Measurements from ENCODE around the gene APOL1. TPM values are rescaled to one million over a fixed set of nuclear protein-coding genes. Genes with fewer than 3 reads are reported as not detected.
"Not testable (repeated sequence)": the region's sequence is repeated elsewhere in the genome, so short reads cannot be mapped to it uniquely, and the experiment has no call there.

The APOL1 gene
- total RNA-seq (2014; rRNA removed; shearing (Covaris generic)), result 4.0 and 4.6 TPM in 2 replicates
- 9.6 and 11.6 TPM in 2 replicates for polyA plus RNA-seq (2015; cell fraction: cytosol; rRNA removed)
- 20.9 and 26.4 TPM in 2 replicates for polyA plus RNA-seq (2015; cell fraction: nucleus; rRNA removed)

DNA sequence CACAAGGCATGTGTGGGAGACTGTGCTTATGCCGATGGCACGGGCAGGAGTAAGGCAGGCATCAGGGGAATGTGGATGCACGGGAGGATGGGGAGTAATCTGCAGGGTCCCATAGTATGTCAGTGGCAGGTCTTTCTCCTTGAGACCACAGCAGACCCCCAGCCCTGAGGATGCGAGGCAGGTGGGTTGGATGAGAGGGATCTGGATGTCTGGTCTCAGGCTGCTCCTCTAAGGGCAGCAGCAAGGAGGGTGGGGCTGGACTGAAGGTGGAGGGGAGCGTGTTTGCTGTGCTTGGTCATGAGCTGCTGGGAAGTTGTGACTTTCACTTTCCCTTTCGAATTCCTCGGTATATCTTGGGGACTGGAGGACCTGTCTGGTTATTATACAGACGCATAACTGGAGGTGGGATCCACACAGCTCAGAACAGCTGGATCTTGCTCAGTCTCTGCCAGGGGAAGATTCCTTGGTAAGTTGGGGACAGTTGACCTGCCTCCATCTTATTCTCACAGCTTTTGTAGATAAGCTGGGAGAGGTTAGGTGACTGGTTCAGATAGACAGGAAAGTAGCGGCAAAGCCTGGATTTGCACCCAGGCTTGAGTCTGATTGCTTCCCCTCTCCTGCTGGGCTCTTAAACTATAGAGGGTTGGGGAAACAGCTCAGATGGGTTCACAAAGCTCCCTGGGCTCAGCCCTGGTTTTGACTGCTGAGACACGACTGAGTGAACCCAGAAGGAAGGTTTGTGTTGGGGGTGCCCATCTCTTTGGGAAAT is at the start of gene APOL1:
TSS of gene APOL1 (plus strand) at position 380 of the 769 bp plus-strand sequence. CDS start 1,823 bp downstream, outside the sequence.
- DNase-seq (ENCODE audit: low read depth), result peak; percentile 72

- not testable (repeated sequence) for DNase-seq (ENCODE audit: low read depth)
Measured at GRCh38 chr22:36203441-36203840, 49.5 kb upstream of the APOL1 start.

GRCh38 chr22:36204001-36204631 is 48.8 kb upstream of the APOL1 start:
- no peak for DNase-seq (ENCODE audit: low read depth)

- no peak for DNase-seq (ENCODE audit: low read depth)
Measured at GRCh38 chr22:36204632-36205015, 48.3 kb upstream of the APOL1 start.

DNA sequence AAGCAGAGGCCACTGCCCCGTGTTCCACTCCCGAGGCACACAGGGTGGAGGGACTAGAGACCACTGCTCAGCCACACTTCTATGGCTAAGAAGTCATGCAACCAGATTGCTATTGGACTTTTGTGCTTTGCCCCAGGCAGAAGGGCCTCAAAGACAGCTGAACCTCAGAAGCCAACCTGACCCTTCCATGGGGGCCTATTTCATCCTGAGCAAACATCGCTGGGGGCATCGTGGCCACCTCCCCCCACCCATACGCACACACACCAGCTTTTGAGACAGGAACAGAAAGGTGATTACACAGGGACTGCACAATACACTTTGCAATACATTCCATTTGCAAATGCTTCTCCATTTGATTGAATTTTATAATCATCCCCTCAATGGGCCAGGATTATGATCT is 47.4 kb upstream of the APOL1 start:
- DNase-seq (ENCODE audit: low read depth), result not testable (repeated sequence)

DNA sequence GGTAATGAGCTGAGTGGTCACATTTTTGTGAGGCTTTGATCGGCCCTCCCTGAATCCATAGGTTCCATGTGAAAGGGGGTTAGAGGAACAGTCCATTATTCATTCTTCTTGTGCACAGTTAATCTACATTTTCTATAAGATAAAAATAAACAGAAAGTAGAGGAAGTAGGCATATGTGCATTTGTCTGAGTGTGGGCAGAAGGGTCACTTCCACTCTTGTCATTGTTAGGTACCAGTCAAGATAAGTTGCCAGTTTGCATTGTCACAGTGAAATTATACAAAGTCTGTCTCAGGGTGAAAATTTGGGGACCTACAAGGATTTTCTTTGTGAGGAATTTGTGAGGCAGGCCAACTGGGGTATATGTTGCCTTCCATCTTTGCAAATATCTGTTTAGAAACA is 46.7 kb upstream of the APOL1 start:
- no peak for DNase-seq (ENCODE audit: low read depth)

- no peak for DNase-seq (ENCODE audit: low read depth)
Measured at GRCh38 chr22:36208162-36208765, 44.7 kb upstream of the APOL1 start.

DNA sequence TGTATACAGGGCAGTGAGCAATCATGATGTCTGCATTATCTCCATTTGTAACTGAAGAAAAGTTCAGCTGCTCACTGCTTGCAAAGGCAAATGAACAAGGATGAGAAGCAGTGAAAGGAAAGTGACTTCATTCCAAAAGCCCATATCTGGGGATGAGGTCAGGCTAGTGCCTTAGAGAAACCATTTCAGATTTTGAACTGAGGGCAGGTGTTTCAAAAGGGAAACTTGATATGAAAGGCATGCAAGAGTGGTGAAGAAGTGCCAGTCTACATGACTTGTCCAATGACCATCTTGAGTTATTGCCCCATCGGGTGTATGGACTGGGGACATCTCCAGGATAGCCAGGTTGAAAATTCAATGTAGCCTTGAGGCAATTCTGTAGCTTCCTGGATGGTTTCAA is 44.0 kb upstream of the APOL1 start:
- DNase-seq (ENCODE audit: low read depth), result no peak

- DNase-seq (ENCODE audit: low read depth), result not testable (repeated sequence)
Measured at GRCh38 chr22:36209488-36209908, 43.4 kb upstream of the APOL1 start.

GRCh38 chr22:36210224-36210623 is 42.7 kb upstream of the APOL1 start:
- DNase-seq (ENCODE audit: low read depth), result no peak

GRCh38 chr22:36211237-36211861 is 41.6 kb upstream of the APOL1 start:
- peak; percentile 69 for DNase-seq (ENCODE audit: low read depth)

GRCh38 chr22:36212901-36213300 is 40.0 kb upstream of the APOL1 start:
- DNase-seq (ENCODE audit: low read depth), result no peak

DNA sequence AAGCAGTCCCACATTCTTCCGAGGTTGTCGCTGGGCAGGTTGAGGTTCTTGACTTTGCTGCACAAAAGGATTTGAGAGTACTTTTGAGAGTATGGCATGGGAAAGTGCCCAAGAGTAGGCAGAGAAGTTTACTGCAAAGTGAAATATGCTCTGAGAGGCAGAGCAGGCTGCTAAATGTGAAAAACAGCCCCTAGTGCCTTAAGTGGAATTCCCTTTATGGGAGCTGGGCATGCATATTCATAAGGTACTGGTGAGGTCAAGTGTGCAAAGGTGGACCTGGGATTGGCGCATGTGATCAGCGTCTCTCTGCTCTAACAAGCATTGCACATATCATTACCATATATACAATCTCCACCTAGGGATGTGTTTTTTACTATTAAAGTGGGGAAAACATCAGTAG is 39.3 kb upstream of the APOL1 start:
- no peak for DNase-seq (ENCODE audit: low read depth)

DNA sequence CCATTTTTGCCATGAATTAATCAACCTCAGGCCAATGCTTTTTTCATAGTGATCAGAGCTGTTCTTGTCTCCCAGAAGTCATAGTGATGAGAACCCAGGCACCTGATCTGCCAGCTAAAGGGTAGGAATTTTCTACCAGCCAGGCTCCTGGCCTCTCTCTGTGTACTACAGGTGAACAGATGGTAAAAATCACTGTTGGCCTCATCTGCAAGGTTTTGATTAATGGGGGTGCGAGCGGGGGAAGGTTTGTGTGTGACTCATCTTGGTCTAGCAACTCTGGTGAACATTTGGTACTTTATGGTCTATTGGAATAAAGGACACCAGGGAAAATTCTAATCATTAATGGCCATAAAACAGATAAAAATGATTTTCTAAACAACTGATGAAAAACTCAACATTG is 37.0 kb upstream of the APOL1 start:
- DNase-seq (ENCODE audit: low read depth), result no peak

GRCh38 chr22:36218648-36219193 is 34.2 kb upstream of the APOL1 start:
- no peak for DNase-seq (ENCODE audit: low read depth)

DNA sequence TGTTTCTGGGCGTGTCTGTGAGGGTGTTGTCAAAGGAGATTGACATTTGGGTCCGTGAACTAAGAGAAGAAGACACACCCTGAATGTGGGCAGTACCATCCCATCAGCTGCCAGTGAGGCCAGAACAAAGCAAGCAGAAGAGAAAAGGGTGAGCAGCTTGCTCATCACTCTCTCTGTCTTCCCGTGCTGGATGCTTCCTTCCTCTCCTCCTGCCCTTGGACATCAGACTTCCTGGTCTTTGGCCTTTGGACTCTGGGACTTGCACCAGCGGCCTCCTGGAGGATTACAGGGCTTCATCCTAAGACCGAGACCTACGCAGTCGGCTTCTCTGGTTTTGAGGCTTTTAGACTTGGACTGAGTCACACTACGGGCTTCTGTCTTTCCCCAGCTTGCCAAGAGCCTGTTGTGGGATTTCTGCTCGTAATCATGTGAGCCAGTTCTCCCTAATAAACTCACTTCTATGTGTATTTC is 32.4 kb upstream of the APOL1 start:
- DNase-seq (ENCODE audit: low read depth), result peak; percentile 58

- peak; percentile 51 for DNase-seq (ENCODE audit: low read depth)
Measured at GRCh38 chr22:36221799-36222751, 30.9 kb upstream of the APOL1 start.

- no peak for DNase-seq (ENCODE audit: low read depth)
Measured at GRCh38 chr22:36222887-36223450, 30.0 kb upstream of the APOL1 start.

- no peak for DNase-seq (ENCODE audit: low read depth)
Measured at GRCh38 chr22:36223504-36223903, 29.4 kb upstream of the APOL1 start.

- no peak for DNase-seq (ENCODE audit: low read depth)
Measured at GRCh38 chr22:36224245-36224644, 28.7 kb upstream of the APOL1 start.
